Breast epithelium (tissue), 3 donors: ENCODE results near the gene SYNDIG1.

Source experiments
- POLR2A ChIP-seq: fragments of 450-650 bp; IDR thresholded peaks from one replicate; pipeline ENCODE4 v1.6.1; 2016; ENCODE audit warnings: antibody characterized with exemption, mild to moderate bottlenecking, moderate library complexity
- POLR2AphosphoS5 ChIP-seq, 3 donors: sonication (generic); formaldehyde crosslinking; IDR thresholded peaks; one replicate each; pipeline ENCODE4 v1.6.1; 2017; ENCODE audit warnings: antibody characterized with exemption in 3 of 3
- TF ChIP-seq, protein P1 (sequence below), 3 donors: fragments of 450-650 bp; IDR thresholded peaks; one replicate each; pipeline ENCODE4 v1.5.1; 2016 to 2017; ENCODE audit warnings: antibody characterized with exemption in 3 of 3, mild to moderate bottlenecking in 3 of 3, moderate library complexity in 3 of 3

DNA sequence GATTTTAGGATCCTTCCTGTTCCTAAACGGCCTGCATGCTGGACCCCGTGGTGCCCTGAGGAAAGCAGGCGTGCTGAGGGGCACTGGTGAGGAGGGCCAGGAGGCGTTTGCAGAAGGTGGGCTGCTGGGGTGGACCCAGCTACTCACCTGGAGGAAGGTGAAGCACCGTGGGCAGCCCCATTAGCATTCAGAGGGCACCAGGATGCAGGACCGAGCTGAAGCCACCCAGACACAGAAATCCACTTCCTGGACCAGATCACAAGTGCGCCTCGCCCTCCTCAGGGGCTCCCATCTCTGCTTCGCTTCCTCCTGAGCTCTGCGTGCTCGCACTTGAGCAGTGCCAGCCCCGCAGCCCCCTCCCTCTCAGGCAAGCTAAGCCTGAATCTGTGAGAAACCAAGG lies 187.0 kb downstream of the SYNDIG1 start:
- TF ChIP-seq, protein P1, sequence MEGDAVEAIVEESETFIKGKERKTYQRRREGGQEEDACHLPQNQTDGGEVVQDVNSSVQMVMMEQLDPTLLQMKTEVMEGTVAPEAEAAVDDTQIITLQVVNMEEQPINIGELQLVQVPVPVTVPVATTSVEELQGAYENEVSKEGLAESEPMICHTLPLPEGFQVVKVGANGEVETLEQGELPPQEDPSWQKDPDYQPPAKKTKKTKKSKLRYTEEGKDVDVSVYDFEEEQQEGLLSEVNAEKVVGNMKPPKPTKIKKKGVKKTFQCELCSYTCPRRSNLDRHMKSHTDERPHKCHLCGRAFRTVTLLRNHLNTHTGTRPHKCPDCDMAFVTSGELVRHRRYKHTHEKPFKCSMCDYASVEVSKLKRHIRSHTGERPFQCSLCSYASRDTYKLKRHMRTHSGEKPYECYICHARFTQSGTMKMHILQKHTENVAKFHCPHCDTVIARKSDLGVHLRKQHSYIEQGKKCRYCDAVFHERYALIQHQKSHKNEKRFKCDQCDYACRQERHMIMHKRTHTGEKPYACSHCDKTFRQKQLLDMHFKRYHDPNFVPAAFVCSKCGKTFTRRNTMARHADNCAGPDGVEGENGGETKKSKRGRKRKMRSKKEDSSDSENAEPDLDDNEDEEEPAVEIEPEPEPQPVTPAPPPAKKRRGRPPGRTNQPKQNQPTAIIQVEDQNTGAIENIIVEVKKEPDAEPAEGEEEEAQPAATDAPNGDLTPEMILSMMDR (IDR thresholded peaks at IDR 0.05), result no peak
- no peak for TF ChIP-seq POLR2AphosphoS5 (IDR thresholded peaks at IDR 0.05)
- no peak for TF ChIP-seq POLR2A
